DND-41 (cell line): Measurements from ENCODE around the gene TIA1.

Experiments used
- EZH2 ChIP-seq: IDR thresholded peaks from 3 replicates; pipeline ENCODE4 v1.6.1; 2012; ENCODE audit warnings: borderline replicate concordance, low read depth, mild to moderate bottlenecking, moderate library complexity, low read length, inconsistent platforms; ENCODE audit not compliant: severe bottlenecking
- TF ChIP-seq, protein P1 (sequence below): IDR thresholded peaks from 2 replicates; pipeline ENCODE4 v1.5.1; 2012; ENCODE audit warnings: borderline replicate concordance, low read length, moderate library complexity, mild to moderate bottlenecking; ENCODE audit not compliant: poor library complexity, severe bottlenecking; ENCODE audit errors: extremely low read depth

DNA sequence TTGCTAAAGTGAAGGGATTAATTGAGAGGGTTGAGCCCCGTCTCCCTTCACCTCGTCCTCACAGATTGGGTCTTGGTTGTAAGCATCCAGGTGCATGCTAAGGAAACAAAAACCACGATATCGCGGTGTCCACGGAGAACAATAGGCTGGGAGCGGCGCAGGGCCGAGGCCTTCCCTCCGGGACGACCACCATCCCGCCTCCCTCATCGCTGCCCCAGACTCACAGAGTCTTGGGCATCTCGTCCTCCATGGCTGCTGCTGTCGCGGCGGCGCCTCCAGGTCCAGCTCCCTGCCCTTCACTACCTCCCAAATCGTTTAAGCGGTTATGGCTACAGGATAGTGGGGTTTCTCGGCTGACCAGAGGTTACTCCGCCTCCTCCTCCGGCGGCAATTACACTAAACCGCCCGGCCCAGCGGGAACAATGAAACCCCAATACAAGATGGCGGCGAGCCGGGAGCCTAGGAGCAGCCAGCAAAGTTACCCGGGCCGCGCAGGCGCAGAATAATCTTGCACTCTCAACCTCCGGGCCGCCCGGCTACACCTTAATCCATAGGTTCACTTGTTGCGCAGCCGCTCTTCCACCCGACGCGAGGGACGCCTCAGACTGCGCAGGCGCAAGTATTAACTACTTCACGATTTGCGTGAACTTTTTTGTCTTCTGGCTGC is at the start of gene TIA1:
- TF ChIP-seq, protein P1, sequence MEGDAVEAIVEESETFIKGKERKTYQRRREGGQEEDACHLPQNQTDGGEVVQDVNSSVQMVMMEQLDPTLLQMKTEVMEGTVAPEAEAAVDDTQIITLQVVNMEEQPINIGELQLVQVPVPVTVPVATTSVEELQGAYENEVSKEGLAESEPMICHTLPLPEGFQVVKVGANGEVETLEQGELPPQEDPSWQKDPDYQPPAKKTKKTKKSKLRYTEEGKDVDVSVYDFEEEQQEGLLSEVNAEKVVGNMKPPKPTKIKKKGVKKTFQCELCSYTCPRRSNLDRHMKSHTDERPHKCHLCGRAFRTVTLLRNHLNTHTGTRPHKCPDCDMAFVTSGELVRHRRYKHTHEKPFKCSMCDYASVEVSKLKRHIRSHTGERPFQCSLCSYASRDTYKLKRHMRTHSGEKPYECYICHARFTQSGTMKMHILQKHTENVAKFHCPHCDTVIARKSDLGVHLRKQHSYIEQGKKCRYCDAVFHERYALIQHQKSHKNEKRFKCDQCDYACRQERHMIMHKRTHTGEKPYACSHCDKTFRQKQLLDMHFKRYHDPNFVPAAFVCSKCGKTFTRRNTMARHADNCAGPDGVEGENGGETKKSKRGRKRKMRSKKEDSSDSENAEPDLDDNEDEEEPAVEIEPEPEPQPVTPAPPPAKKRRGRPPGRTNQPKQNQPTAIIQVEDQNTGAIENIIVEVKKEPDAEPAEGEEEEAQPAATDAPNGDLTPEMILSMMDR: no peak
- TF ChIP-seq EZH2: no peak
